ENCODE measurements around the gene CUL1. TPM values are rescaled to one million over a fixed set of nuclear protein-coding genes. Genes with fewer than 3 reads are reported as not detected.

CUL1 gene
- total and polyA plus RNA-seq, 9 donors: 31.9 to 51.3 (median 40.2) TPM

- 86 to 95% (median 89%) methylated on average over 2 of the region's 2 CpGs for WGBS, 3 donors
- Histone ChIP-seq H3K4me1 (ENCODE audit: insufficient read depth) (no peaks in the 10 kb centered on the region), H3K4me3 (no peak overlapping the region), H3K27ac (no peak overlapping the region), H3K36me3 (no peaks in the 10 kb centered on the region), H3K9me3 (no peaks in the 10 kb centered on the region), H3K27me3 (no peaks in the 10 kb centered on the region)
- TF ChIP-seq CTCF (IDR thresholded peaks at IDR 0.05) (no peak), POLR2A (IDR thresholded peaks at IDR 0.05) (no peak), EP300 (IDR thresholded peaks at IDR 0.05) (no peak)
- intact Hi-C loops (cut with DNase I): no loop called here
- no peak for DNase-seq
These were observed 37.2 kb upstream of the CUL1 start for GRCh38 chr7:148661471-148661870.

- TF ChIP-seq CTCF (IDR thresholded peaks at IDR 0.05) (no peak), EP300 (IDR thresholded peaks at IDR 0.05) (no peak), POLR2A (IDR thresholded peaks at IDR 0.05) (no peak)
- no peaks in the 10 kb centered on the region for H3K9me3 ChIP-seq
- H3K4me3 ChIP-seq: no peak overlapping the region
- no peaks in the 10 kb centered on the region for H3K36me3 ChIP-seq
- no peak for DNase-seq
- H3K4me1 ChIP-seq (ENCODE audit: insufficient read depth): no peaks in the 10 kb centered on the region
- H3K27me3 ChIP-seq: no peaks in the 10 kb centered on the region
- 44 to 76% (median 56%) methylated on average over 3 of the region's 3 CpGs for WGBS, 3 donors
- intact Hi-C loops (cut with DNase I): no loop called here
- no peak overlapping the region for H3K27ac ChIP-seq
These were observed 36.1 kb upstream of the CUL1 start for GRCh38 chr7:148662646-148663045.

- intact Hi-C loops (cut with DNase I): no loop called here
- WGBS, 3 donors: 6 to 9% (median 8%) methylated on average over 6 of the region's 6 CpGs
- no peak for DNase-seq
- no peaks in the 10 kb centered on the region for H3K4me1 ChIP-seq (ENCODE audit: insufficient read depth)
- H3K4me3 ChIP-seq: no peak overlapping the region
- no peak overlapping the region for H3K27ac ChIP-seq
- H3K9me3 ChIP-seq: no peaks in the 10 kb centered on the region
- H3K27me3 ChIP-seq: no peaks in the 10 kb centered on the region
- no peak for TF ChIP-seq EP300 (IDR thresholded peaks at IDR 0.05)
- no peak for TF ChIP-seq POLR2A (IDR thresholded peaks at IDR 0.05)
- TF ChIP-seq CTCF (IDR thresholded peaks at IDR 0.05): no peak
- no peaks in the 10 kb centered on the region for H3K36me3 ChIP-seq
These were observed 34.4 kb upstream of the CUL1 start for GRCh38 chr7:148664324-148664723.

GRCh38 chr7:148665221-148665620 lies 33.5 kb upstream of the CUL1 start:
- TF ChIP-seq POLR2A (IDR thresholded peaks at IDR 0.05): no peak
- TF ChIP-seq CTCF (IDR thresholded peaks at IDR 0.05): no peak
- no peak for TF ChIP-seq EP300 (IDR thresholded peaks at IDR 0.05)
- 79 to 81% (median 79%) methylated on average over 4 of the region's 4 CpGs for WGBS, 3 donors
- Histone ChIP-seq H3K27me3 (no peaks in the 10 kb centered on the region), H3K4me1 (ENCODE audit: insufficient read depth) (no peaks in the 10 kb centered on the region), H3K4me3 (no peak overlapping the region), H3K9me3 (no peaks in the 10 kb centered on the region), H3K36me3 (no peaks in the 10 kb centered on the region), H3K27ac (no peak overlapping the region)
- intact Hi-C loops (cut with DNase I): no loop called here
- no peak for DNase-seq

- Histone ChIP-seq H3K36me3 (no peaks in the 10 kb centered on the region), H3K27ac (no peak overlapping the region), H3K4me1 (ENCODE audit: insufficient read depth) (no peaks in the 10 kb centered on the region), H3K27me3 (no peaks in the 10 kb centered on the region), H3K4me3 (no peak overlapping the region), H3K9me3 (no peaks in the 10 kb centered on the region)
- 92 to 95% (median 94%) methylated on average over 3 of the region's 3 CpGs for WGBS, 3 donors
- DNase-seq: no peak
- intact Hi-C loops (cut with DNase I): no loop called here
- TF ChIP-seq CTCF (IDR thresholded peaks at IDR 0.05): no peak
- no peak for TF ChIP-seq EP300 (IDR thresholded peaks at IDR 0.05)
- TF ChIP-seq POLR2A (IDR thresholded peaks at IDR 0.05): no peak
These were observed 28.8 kb upstream of the CUL1 start for GRCh38 chr7:148669927-148670326.

Data from ovary (tissue), 9 donors.